Amniotic epithelial cell (primary cell): ENCODE measurements around the gene SV2C.
"Not testable (repeated sequence)": the region's sequence is repeated elsewhere in the genome, so short reads cannot be mapped to it uniquely, and the experiment has no call there.

Experiments used
- DNase-seq: peaks from one replicate; pipeline ENCODE4 v3.0.0-alpha.2; 2010; ENCODE audit warnings: low read depth

The SV2C gene

GRCh38 chr5:76204191-76204590 is 121.0 kb downstream of the SV2C start:
- no peak for DNase-seq

GRCh38 chr5:76204713-76205112 is 121.5 kb downstream of the SV2C start:
- peak; percentile 5 for DNase-seq

- DNase-seq = no peak
Measured at GRCh38 chr5:76207120-76207519, 123.9 kb downstream of the SV2C start.

GRCh38 chr5:76209297-76209696 is 126.1 kb downstream of the SV2C start:
- no peak for DNase-seq

GRCh38 chr5:76210946-76211345 is 127.8 kb downstream of the SV2C start:
- DNase-seq = no peak

- no peak for DNase-seq
Measured at GRCh38 chr5:76213858-76214257, 130.7 kb downstream of the SV2C start.

GRCh38 chr5:76216748-76217147 is 133.6 kb downstream of the SV2C start:
- DNase-seq = no peak

- DNase-seq = no peak
Measured at GRCh38 chr5:76219636-76220035, 136.5 kb downstream of the SV2C start.

- DNase-seq = no peak
Measured at GRCh38 chr5:76221311-76221710, 138.1 kb downstream of the SV2C start.

GRCh38 chr5:76222318-76222717 is 139.1 kb downstream of the SV2C start:
- DNase-seq = no peak

GRCh38 chr5:76223696-76224095 is 140.5 kb downstream of the SV2C start:
- DNase-seq = no peak

GRCh38 chr5:76224898-76225297 is 141.7 kb downstream of the SV2C start:
- no peak for DNase-seq

- no peak for DNase-seq
Measured at GRCh38 chr5:76225336-76225735, 142.2 kb downstream of the SV2C start.

- no peak for DNase-seq
Measured at GRCh38 chr5:76229900-76230299, 146.7 kb downstream of the SV2C start.

GRCh38 chr5:76230711-76231285 is 147.6 kb downstream of the SV2C start:
- DNase-seq = no peak

GRCh38 chr5:76234665-76235064 is 151.5 kb downstream of the SV2C start:
- DNase-seq = no peak

GRCh38 chr5:76236684-76237083 is 153.5 kb downstream of the SV2C start:
- DNase-seq = no peak

GRCh38 chr5:76240336-76240735 is 157.2 kb downstream of the SV2C start:
- DNase-seq = no peak

GRCh38 chr5:76242155-76242554 is 159.0 kb downstream of the SV2C start:
- DNase-seq = not testable (repeated sequence)

GRCh38 chr5:76245590-76245989 is 162.4 kb downstream of the SV2C start:
- DNase-seq = no peak

- DNase-seq = no peak
Measured at GRCh38 chr5:76249621-76250020, 166.4 kb downstream of the SV2C start.

- DNase-seq = no peak
Measured at GRCh38 chr5:76250463-76250862, 167.3 kb downstream of the SV2C start.

GRCh38 chr5:76251656-76252055 is 168.5 kb downstream of the SV2C start:
- no peak for DNase-seq

GRCh38 chr5:76252437-76252836 is 169.3 kb downstream of the SV2C start:
- DNase-seq = no peak
